Peyer's patch (tissue), 4 donors: Measurements from ENCODE around the gene FAM120A. TPM values are rescaled to one million over a fixed set of nuclear protein-coding genes. Genes with fewer than 3 reads are reported as not detected.
"Not testable (repeated sequence)": the region's sequence is repeated elsewhere in the genome, so short reads cannot be mapped to it uniquely, and the experiment has no call there.

Experiments used
- DNase-seq, 3 donors: peaks; one replicate each; pipeline ENCODE4 v3.0.0-alpha.2; 2017 to 2019
- H3K27ac ChIP-seq, 4 donors: fragments of 200-600 bp; sonication (generic); one replicate each; pipeline ENCODE4 v1.5.1; 2016 to 2019
- H3K27me3 ChIP-seq, 2 donors: fragments of 200-600 bp; sonication (generic); one replicate each; pipeline ENCODE4 v1.5.1; 2019
- H3K36me3 ChIP-seq, 3 donors: fragments of 200-600 bp; sonication (generic); one replicate each; pipeline ENCODE4 v1.5.1; 2016 to 2019
- H3K4me1 ChIP-seq, 4 donors: fragments of 200-600 bp; sonication (generic); one replicate each; pipeline ENCODE4 v1.5.1; 2016 to 2019
- H3K4me3 ChIP-seq, 4 donors: fragments of 200-600 bp; sonication (generic); 1 replicate in 3 of 4; 2 replicates in 1 of 4; pipeline ENCODE4 v1.5.1; 2016 to 2019; ENCODE audit warnings: mild to moderate bottlenecking in 1 of 4
- H3K9me3 ChIP-seq, 4 donors: fragments of 200-600 bp; sonication (generic); one replicate each; pipeline ENCODE4 v1.5.1; 2016 to 2019; ENCODE audit warnings: mild to moderate bottlenecking in 1 of 4
- CTCF ChIP-seq, 6 experiments: fragments of 450-650 bp in 4 of 6; fragments of 200-600 bp in 2 of 6; sonication (generic) in 1 of 6; IDR thresholded peaks; one replicate each; pipeline ENCODE4 v1.5.1; 2017 to 2019; ENCODE audit warnings: antibody characterized with exemption in 6 of 6, mild to moderate bottlenecking in 3 of 6, moderate library complexity in 1 of 6
- POLR2A ChIP-seq, 2 donors: fragments of 450-650 bp; IDR thresholded peaks; one replicate each; pipeline ENCODE4 v1.5.1; 2017; ENCODE audit warnings: antibody characterized with exemption in 2 of 2, mild to moderate bottlenecking in 2 of 2, moderate library complexity in 2 of 2
- total RNA-seq, 4 donors: library from RNA; depleted of rRNA; stranded (reverse); fragments of >200 nt; gene quantifications; one replicate each; pipeline ENCODE4 v1.1.0, GENCODE V29; 2016

FAM120A gene
- total RNA-seq, 4 donors from 2014 or later: 128 to 159 (median 136) TPM

DNA sequence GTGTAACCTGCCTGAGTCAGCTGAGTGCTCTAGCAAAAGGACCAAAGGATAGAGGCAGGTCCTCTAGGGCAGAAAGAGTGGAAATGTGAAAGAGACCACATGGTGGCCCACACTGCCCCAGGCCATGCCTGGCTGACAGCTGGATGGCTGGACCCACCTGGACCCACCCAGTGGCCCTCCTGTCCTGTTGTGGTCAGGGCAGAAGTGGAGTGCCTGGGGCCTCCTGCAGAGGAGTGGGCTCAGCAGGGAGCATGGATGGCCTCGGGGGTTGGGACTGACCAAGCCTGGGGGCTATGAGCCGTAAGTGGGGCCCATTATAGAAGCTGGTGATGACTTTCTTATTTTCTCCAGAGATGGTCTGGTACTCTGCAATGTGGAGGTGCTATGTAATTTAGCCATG is 57.6 kb downstream of the FAM120A start:
- Histone ChIP-seq H3K9me3 (no peaks in the 10 kb centered on the region), H3K27me3 (no peaks in the 10 kb centered on the region), H3K4me3 (no peak overlapping the region), H3K27ac (no peak overlapping the region), H3K36me3 (peaks cover 0 to 3% (median 0%) of the 10 kb centered on the region in 3 donors), H3K4me1 (peaks cover 0 to 18% (median 3%) of the 10 kb centered on the region in 4 donors)
- no peak for TF ChIP-seq CTCF (IDR thresholded peaks at IDR 0.05)
- no peak for DNase-seq

DNA sequence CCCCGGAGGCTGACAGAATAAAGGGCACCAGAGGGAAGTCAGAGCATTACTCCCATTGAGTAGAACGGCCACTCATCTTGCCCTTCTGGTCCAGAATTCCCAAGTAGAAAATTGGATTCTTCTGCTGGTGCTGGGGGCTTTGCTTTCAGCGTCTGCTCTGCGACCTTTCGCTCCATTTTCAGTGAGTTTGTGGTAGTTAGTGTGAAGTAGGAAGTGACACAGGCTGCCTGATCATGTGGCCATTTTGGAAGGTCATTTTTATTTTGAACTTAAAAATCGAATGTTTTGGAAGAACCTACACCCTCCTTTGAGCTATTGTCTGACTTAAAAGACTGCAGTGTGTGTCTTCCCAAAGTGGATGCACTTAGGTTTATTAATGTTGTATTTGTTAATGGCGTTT is 58.6 kb downstream of the FAM120A start:
- DNase-seq: no peak
- Histone ChIP-seq H3K4me1 (peaks cover 0 to 18% (median 3%) of the 10 kb centered on the region in 4 donors), H3K4me3 (no peak overlapping the region), H3K36me3 (peaks cover 0 to 7% (median 0%) of the 10 kb centered on the region in 3 donors), H3K27me3 (no peaks in the 10 kb centered on the region), H3K27ac (peak overlapping the region in 1 of 4 donors; percentile 11), H3K9me3 (no peaks in the 10 kb centered on the region)
- TF ChIP-seq POLR2A (IDR thresholded peaks at IDR 0.05): no peak
- TF ChIP-seq CTCF (IDR thresholded peaks at IDR 0.05): no peak

GRCh38 chr9:93511228-93511627 is 59.7 kb downstream of the FAM120A start:
- DNase-seq, H3K27me3 ChIP-seq, H3K4me3 ChIP-seq, H3K9me3 ChIP-seq, H3K36me3 ChIP-seq, H3K27ac ChIP-seq: not testable (repeated sequence)
- peaks cover 0 to 13% (median 0%) of the 10 kb centered on the region in 4 donors for H3K4me1 ChIP-seq

DNA sequence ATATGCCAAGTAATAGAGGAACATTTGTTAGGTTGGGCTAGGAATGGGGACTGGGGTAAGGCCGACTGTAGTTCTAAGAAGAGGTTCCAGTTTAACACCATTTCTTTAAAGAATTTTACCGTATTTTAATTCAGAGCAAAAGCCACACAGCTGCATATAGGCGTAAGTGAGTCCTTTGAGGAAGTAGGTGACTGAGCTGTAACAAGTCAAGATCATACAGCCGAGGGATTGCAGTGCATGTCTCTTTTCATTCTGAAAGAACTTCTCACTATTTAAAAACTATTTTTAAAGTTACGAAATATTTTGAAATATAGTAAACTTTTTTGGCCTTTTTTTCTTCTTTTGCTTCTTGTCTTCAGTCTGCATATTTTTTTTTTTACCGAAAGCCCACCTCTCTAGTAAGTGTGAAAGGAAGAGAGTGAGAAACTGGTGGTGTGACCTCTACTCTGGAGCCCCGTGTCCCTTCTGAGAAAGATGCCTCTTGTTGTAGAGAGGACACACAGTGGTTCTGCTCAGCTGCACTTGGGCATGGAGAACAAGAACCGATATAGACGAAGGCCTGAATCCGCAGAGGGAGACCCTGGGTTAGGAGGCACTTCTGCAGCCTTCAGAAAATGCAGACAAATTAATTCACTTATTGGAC is 60.8 kb downstream of the FAM120A start:
- not testable (repeated sequence) for H3K9me3 ChIP-seq, H3K4me3 ChIP-seq, H3K27me3 ChIP-seq, DNase-seq
- peaks cover 0 to 13% (median 0%) of the 10 kb centered on the region in 4 donors for H3K4me1 ChIP-seq
- H3K27ac ChIP-seq: peak overlapping the region in 1 of 4 donors; percentile 13
- peaks cover 0 to 12% (median 0%) of the 10 kb centered on the region in 3 donors for H3K36me3 ChIP-seq

GRCh38 chr9:93513606-93514005 is 62.1 kb downstream of the FAM120A start:
- H3K27me3 ChIP-seq: no peaks in the 10 kb centered on the region
- no peak for TF ChIP-seq CTCF (IDR thresholded peaks at IDR 0.05)
- no peak for TF ChIP-seq POLR2A (IDR thresholded peaks at IDR 0.05)
- no peak overlapping the region for H3K4me3 ChIP-seq
- H3K4me1 ChIP-seq: peaks cover 0 to 9% (median 0%) of the 10 kb centered on the region in 4 donors
- no peak for DNase-seq
- H3K27ac ChIP-seq: no peak overlapping the region
- H3K36me3 ChIP-seq: peaks cover 0 to 17% (median 0%) of the 10 kb centered on the region in 3 donors
- H3K9me3 ChIP-seq: no peaks in the 10 kb centered on the region

DNA sequence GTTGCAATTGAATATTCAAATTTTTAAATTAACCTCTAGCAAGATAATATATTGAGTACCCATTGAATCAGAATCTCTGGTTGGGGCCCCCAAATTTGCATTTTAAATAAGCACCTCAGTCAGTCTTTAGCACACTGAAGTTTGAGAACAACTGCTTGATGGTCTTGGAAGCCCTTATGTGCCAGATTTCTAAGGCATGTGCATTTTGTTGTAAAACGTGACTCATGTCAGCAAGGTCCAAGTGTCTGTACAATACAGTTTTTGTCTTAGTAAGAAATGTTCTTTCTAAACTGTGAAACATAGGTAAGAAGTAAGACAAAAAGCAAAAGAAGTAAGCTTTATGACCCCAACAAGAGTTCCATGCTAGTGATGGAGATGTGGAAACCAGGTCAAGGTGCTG is 65.8 kb downstream of the FAM120A start:
- DNase-seq: no peak
- no peak overlapping the region for H3K27ac ChIP-seq
- peaks cover 0 to 32% (median 0%) of the 10 kb centered on the region in 3 donors for H3K36me3 ChIP-seq
- no peaks in the 10 kb centered on the region for H3K9me3 ChIP-seq
- H3K4me3 ChIP-seq: no peak overlapping the region
- H3K4me1 ChIP-seq: no peaks in the 10 kb centered on the region
- TF ChIP-seq CTCF (IDR thresholded peaks at IDR 0.05) (no peak), POLR2A (IDR thresholded peaks at IDR 0.05) (no peak)
- H3K27me3 ChIP-seq: no peaks in the 10 kb centered on the region

DNA sequence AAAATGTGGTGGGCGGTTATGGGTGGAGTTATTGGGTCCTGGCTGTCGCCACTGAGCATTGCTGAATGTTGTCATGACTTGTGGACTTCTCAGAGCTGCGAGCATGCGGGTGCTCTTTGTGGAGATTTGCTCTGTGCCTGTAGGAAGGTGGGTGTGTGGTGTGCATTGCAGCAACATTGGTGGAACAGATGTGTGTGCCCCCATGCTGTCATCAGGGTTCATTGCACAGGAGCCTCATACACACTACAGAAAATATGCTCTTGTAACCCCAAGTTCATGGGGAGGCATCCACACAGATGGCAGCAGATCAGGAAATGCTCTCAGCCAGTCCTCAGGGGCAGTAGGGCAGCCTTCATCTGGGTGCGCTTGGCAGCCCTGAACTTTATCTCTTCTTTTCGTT is 69.0 kb downstream of the FAM120A start:
- no peak for DNase-seq
- TF ChIP-seq POLR2A (IDR thresholded peaks at IDR 0.05) (no peak), CTCF (IDR thresholded peaks at IDR 0.05) (peak in 2 of 6 experiments; percentile 8 to 17)
- peaks cover 0 to 45% (median 0%) of the 10 kb centered on the region in 3 donors for H3K36me3 ChIP-seq

More for the DNA sequence above, 69.0 kb downstream of the FAM120A start:
- Histone ChIP-seq H3K4me3 (no peak overlapping the region), H3K27ac (no peak overlapping the region), H3K9me3 (no peaks in the 10 kb centered on the region), H3K4me1 (no peaks in the 10 kb centered on the region), H3K27me3 (no peaks in the 10 kb centered on the region)
